ENCODE data around the gene CFAP251.

CFAP251 gene

DNA sequence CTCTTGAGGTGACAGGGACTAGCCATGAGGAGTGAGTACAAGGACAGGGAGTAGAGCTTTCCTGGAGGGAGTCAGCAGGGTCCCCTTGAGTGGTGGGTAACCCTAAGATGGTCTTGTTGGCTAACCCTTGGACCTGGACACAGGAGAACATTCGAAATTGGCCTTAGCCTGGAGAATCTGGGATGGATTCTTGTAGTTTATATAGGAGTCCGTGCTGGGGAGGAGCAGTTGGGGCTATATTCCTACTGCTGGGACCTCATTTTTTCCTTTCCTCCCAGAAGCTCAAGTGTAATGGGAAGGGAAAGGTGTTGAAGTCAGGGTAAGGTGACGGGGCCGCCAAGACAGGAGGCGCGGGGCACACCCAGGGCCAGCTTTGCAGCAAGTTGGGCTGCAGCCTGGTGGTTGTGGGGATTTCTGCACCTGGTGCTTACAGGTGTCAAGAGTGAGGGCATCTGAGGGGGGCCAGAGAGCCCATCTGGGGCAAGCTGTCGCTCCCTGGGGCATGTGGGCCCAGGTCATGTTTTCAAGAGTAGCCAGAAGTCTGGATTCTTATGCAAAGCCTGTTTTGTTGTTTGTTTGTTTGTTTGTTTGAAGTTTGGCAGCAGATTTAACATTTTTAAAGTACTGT, 108.4 kb downstream of the CFAP251 start:
- TF ChIP-seq CTCF (IDR thresholded peaks at IDR 0.05; ENCODE audit: low read depth, low read length, missing control alignments), result no peak
- DNase-seq (ENCODE audit: low read depth), result no peak
- in situ Hi-C loops (cut with HindIII; ENCODE audit: low sequenced_read_pairs), result no loop called here
- H3K4me3 ChIP-seq (ENCODE audit: low read depth, low read length), result no peak overlapping the region

DNA sequence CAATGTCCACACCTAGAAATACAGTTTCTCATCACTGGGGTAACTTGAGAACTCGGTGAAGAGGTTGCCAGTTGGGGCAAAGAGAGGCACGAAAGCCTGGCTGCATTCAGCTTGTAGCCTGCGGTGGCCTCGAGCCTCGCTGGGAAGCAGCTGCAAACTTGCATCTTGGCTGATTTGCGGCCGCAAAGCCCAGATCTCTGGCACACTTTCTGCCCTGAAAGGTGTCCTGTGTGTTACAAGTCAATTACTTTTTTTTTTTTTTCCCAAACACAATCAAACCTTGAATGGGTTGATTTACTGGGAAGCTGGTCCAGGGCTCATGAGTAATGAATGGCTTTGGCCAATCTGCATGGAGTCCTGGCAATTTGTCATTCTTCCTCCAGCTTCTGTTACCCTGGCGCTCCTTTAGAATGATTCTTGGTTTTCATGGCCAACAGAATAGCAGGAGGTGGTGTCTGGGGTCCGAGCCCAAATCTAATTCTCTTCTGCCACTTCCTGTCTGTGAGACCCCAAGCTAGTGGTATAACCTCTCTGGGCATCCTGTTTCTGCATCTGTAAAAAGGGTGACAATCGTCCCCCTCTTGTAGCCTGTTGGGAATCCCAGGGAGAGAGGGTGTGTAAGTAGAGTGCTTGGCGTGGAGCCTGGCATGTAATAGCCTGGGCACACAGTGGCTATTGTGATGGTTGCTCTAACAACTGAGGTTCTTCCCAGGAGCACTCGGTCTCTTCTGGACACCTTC, 109.9 kb downstream of the CFAP251 start:
- no peak for TF ChIP-seq CTCF (IDR thresholded peaks at IDR 0.05; ENCODE audit: low read depth, low read length, missing control alignments)
- in situ Hi-C loops (cut with HindIII; ENCODE audit: low sequenced_read_pairs), result no loop called here
- DNase-seq (ENCODE audit: low read depth), result peak; percentile 58
- H3K4me3 ChIP-seq (ENCODE audit: low read depth, low read length), result no peak overlapping the region

- no peak for TF ChIP-seq CTCF (IDR thresholded peaks at IDR 0.05; ENCODE audit: low read depth, low read length, missing control alignments)
- DNase-seq (ENCODE audit: low read depth), result no peak
- in situ Hi-C loops (cut with HindIII; ENCODE audit: low sequenced_read_pairs), result no loop called here
- no peak overlapping the region for H3K4me3 ChIP-seq (ENCODE audit: low read depth, low read length)
Measured at GRCh38 chr12:122028905-122029560, 110.6 kb downstream of the CFAP251 start.

DNA sequence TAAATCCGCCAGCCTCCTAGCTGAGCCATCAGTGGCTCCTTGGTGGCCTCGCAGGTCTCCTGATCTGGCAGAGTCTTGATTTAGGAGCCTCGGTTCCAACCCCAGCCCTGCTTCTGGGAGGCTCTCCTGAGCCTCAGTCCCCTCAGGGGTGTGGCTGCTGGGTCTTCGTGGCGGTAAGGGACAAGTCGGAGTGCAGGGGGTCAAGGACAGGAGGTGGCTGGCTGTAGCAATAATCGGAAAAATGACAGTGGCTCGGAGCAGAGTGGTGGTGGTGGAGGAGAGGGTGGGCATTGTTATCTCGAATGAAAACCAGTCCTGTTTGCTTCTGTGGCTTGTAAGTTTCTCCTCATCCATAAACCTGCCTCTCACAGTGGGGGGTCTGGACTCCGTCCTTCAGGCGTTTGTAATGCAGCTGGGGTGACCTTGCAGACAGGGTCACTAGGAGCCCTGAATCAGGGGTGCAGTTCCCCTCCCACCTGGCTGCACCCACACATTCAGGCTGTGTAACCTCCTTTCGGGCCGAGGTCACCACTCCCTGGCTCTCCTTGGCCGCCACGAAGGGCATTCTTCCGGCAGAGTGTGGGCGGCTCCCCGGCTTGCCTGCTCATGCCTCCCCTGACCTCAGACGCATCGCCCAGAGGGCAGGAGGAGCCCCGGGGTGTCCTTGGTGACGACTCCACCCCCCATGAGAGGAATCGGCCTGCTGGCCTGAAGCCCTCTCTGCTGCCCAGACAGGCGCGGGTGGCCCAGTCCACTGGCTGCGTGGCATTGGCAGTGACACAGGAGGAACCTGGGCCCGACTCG, 111.4 kb downstream of the CFAP251 start:
- in situ Hi-C loops (cut with HindIII; ENCODE audit: low sequenced_read_pairs), result no loop called here
- H3K4me3 ChIP-seq (ENCODE audit: low read depth, low read length), result no peak overlapping the region
- no peak for TF ChIP-seq CTCF (IDR thresholded peaks at IDR 0.05; ENCODE audit: low read depth, low read length, missing control alignments)
- no peak for DNase-seq (ENCODE audit: low read depth)

GRCh38 chr12:122030424-122031035, 112.1 kb downstream of the CFAP251 start:
- no peak for DNase-seq (ENCODE audit: low read depth)
- TF ChIP-seq CTCF (IDR thresholded peaks at IDR 0.05; ENCODE audit: low read depth, low read length, missing control alignments), result no peak
- H3K4me3 ChIP-seq (ENCODE audit: low read depth, low read length), result no peak overlapping the region
- in situ Hi-C loops (cut with HindIII; ENCODE audit: low sequenced_read_pairs), result no loop called here
